Measurements from ENCODE around the gene SUPT3H.
A peak's percentile ranks its signal among the peaks of the same experiment; 100 is the strongest.

The SUPT3H gene

GRCh38 chr6:44983467-44984365, 394.0 kb downstream of the SUPT3H start:
- DNase-seq: no peak

- no peak for DNase-seq
Measured at GRCh38 chr6:44980841-44981240, 396.9 kb downstream of the SUPT3H start.

- DNase-seq: peak; percentile 15
Measured at GRCh38 chr6:44976677-44977641, 400.8 kb downstream of the SUPT3H start.

- DNase-seq: no peak
Measured at GRCh38 chr6:44974511-44974910, 403.2 kb downstream of the SUPT3H start.

GRCh38 chr6:44972709-44973108, 405.0 kb downstream of the SUPT3H start:
- no peak for DNase-seq

GRCh38 chr6:44969446-44970185, 408.1 kb downstream of the SUPT3H start:
- no peak for DNase-seq

- no peak for DNase-seq
Measured at GRCh38 chr6:44967481-44967880, 410.3 kb downstream of the SUPT3H start.

GRCh38 chr6:44966449-44967092, 411.2 kb downstream of the SUPT3H start:
- no peak for DNase-seq

GRCh38 chr6:44965708-44966107, 412.0 kb downstream of the SUPT3H start:
- no peak for DNase-seq

- DNase-seq: no peak
Measured at GRCh38 chr6:44960898-44961297, 416.8 kb downstream of the SUPT3H start.

- no peak for DNase-seq
Measured at GRCh38 chr6:44959651-44960050, 418.1 kb downstream of the SUPT3H start.

- DNase-seq: no peak
Measured at GRCh38 chr6:44957156-44957555, 420.6 kb downstream of the SUPT3H start.

- no peak for DNase-seq
Measured at GRCh38 chr6:44956396-44956795, 421.3 kb downstream of the SUPT3H start.

GRCh38 chr6:44955145-44955544, 422.6 kb downstream of the SUPT3H start:
- no peak for DNase-seq

- no peak for DNase-seq
Measured at GRCh38 chr6:44954281-44954680, 423.5 kb downstream of the SUPT3H start.

GRCh38 chr6:44951253-44951747, 426.4 kb downstream of the SUPT3H start:
- DNase-seq: peak; percentile 17

GRCh38 chr6:44949596-44950201, 428.0 kb downstream of the SUPT3H start:
- DNase-seq: no peak

- no peak for DNase-seq
Measured at GRCh38 chr6:44943541-44943940, 434.2 kb downstream of the SUPT3H start.

GRCh38 chr6:44942798-44943197, 434.9 kb downstream of the SUPT3H start:
- DNase-seq: no peak

- no peak for DNase-seq
Measured at GRCh38 chr6:44942201-44942600, 435.5 kb downstream of the SUPT3H start.

GRCh38 chr6:44940367-44940766, 437.4 kb downstream of the SUPT3H start:
- no peak for DNase-seq
